ENCODE measurements around the gene ATG2A.

DNA sequence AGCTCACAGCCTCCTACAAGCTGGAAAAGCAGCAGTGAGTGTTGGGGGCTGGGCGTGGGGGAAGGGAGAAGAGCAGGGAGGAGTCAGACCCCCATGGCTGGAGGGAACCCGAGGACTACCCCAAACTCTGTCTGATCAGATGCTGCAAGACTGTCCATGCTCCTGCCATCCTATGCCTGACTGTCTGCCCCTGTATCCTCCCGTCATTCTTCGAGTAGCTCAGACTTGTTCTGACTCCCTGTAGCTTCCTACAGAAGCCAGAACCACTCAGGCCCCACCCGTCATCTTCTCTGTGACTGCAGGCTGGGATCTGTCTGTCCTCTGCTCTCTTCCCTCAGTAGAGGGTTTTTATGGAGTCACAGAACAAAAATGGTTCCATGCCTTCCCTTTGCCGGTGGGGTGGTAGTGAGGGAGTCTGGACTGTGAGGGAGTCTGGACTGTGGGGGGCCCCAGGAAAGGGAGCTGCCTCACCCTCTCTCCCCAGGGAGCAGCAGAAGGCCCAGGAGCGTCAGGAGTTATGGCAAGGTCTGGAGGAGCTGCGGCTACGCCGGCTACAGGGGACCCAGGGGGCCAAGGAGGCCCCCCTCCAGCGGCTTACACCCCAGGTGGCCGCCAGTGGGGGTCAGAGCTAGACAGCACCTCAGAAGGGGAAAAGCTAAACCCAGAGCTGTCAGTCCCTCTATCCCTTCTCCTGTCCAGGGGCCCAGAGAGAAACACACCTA lies 16.4 kb upstream of the ATG2A start:
- no peak for TF ChIP-seq POLR2AphosphoS5 (IDR thresholded peaks at IDR 0.05)
- TF ChIP-seq, protein P1, sequence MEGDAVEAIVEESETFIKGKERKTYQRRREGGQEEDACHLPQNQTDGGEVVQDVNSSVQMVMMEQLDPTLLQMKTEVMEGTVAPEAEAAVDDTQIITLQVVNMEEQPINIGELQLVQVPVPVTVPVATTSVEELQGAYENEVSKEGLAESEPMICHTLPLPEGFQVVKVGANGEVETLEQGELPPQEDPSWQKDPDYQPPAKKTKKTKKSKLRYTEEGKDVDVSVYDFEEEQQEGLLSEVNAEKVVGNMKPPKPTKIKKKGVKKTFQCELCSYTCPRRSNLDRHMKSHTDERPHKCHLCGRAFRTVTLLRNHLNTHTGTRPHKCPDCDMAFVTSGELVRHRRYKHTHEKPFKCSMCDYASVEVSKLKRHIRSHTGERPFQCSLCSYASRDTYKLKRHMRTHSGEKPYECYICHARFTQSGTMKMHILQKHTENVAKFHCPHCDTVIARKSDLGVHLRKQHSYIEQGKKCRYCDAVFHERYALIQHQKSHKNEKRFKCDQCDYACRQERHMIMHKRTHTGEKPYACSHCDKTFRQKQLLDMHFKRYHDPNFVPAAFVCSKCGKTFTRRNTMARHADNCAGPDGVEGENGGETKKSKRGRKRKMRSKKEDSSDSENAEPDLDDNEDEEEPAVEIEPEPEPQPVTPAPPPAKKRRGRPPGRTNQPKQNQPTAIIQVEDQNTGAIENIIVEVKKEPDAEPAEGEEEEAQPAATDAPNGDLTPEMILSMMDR (IDR thresholded peaks at IDR 0.05): no peak

Data from esophagus muscularis mucosa (tissue), 3 donors.